SK-N-SH treated with all-trans-retinoic acid at 6 μM for 48 hours (cell line): Measurements from ENCODE around the gene PRSS53.

ENCODE experiments used
- ARNTL ChIP-seq: fragments of 450-650 bp; formaldehyde crosslinking; IDR thresholded peaks from 2 replicates; pipeline ENCODE4 v1.5.0; 2020; ENCODE audit warnings: low read depth, mild to moderate bottlenecking, moderate library complexity, borderline replicate concordance
- CREB5 ChIP-seq: fragments of 250-450 bp; sonication (Bioruptor Pico); IDR thresholded peaks from 2 replicates; pipeline ENCODE4 v1.5.1; 2020; ENCODE audit warnings: low read depth, mild to moderate bottlenecking, moderate library complexity
- ESRRG ChIP-seq: fragments of 250-450 bp; sonication (Bioruptor Pico); IDR thresholded peaks from 2 replicates; pipeline ENCODE4 v1.6.1; 2021; ENCODE audit warnings: mild to moderate bottlenecking
- GLIS3 ChIP-seq: fragments of 250-450 bp; sonication (Bioruptor Pico); IDR thresholded peaks from 2 replicates; pipeline ENCODE4 v1.5.0; 2020; ENCODE audit warnings: mild to moderate bottlenecking, moderate library complexity
- ISL1 ChIP-seq: fragments of 250-450 bp; sonication (Bioruptor Pico); IDR thresholded peaks from 2 replicates; pipeline ENCODE4 v2.1.2; 2022; ENCODE audit warnings: mild to moderate bottlenecking, moderate library complexity
- OSR1 ChIP-seq: fragments of 250-450 bp; sonication (Bioruptor Pico); IDR thresholded peaks from 2 replicates; pipeline ENCODE4 v1.8.0; 2022; ENCODE audit warnings: moderate library complexity, mild to moderate bottlenecking, inconsistent platforms
- PATZ1 ChIP-seq: fragments of 250-450 bp; sonication (Bioruptor Pico); IDR thresholded peaks from 2 replicates; pipeline ENCODE4 v1.8.0; 2020; ENCODE audit warnings: mild to moderate bottlenecking, moderate library complexity, borderline replicate concordance
- PPARA ChIP-seq: fragments of 250-450 bp; sonication (Bioruptor Pico); IDR thresholded peaks from 2 replicates; pipeline ENCODE4 v1.5.0; 2020; ENCODE audit warnings: mild to moderate bottlenecking, borderline replicate concordance
- ZFP3 ChIP-seq: fragments of 250-450 bp; sonication (Bioruptor Pico); IDR thresholded peaks from 2 replicates; pipeline ENCODE4 v1.5.0; 2020; ENCODE audit warnings: mild to moderate bottlenecking, moderate library complexity
- ZFP30 ChIP-seq: fragments of 450-650 bp; formaldehyde crosslinking; IDR thresholded peaks from 2 replicates; pipeline ENCODE4 v1.5.0; 2022; ENCODE audit warnings: mild to moderate bottlenecking, moderate library complexity
- ZNF70 ChIP-seq: fragments of 450-650 bp; formaldehyde crosslinking; IDR thresholded peaks from 2 replicates; pipeline ENCODE4 v1.5.0; 2020; ENCODE audit warnings: mild to moderate bottlenecking, moderate library complexity
- ZNF8 ChIP-seq: fragments of 450-650 bp; formaldehyde crosslinking; IDR thresholded peaks from 2 replicates; pipeline ENCODE4 v1.5.0; 2020; ENCODE audit warnings: mild to moderate bottlenecking, moderate library complexity

DNA sequence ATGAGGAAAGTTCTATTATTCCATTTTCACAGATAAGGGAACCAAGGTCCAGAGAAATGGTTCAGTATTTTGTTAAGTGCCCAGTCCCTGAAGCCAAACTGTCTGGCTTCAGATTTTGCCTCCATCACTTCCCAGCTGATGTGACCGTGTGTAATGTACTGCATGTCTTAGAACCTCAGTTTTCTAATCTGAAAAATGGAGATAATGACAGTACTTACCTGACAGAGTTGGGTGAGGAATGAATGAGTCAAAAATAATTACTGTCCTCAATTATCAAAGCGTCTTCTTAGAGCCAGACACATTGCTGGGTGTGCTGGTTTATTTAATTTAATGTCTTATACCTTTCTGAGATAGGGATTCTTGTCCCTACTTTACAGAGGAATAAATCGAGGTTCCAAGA, 21.4 kb downstream of the PRSS53 start:
- TF ChIP-seq ZNF70 (CRISPR knock-in tag) = no peak
- TF ChIP-seq ZFP30 (CRISPR knock-in tag) = no peak
- no peak for TF ChIP-seq CREB5 (CRISPR knock-in tag)
- TF ChIP-seq PPARA (CRISPR knock-in tag) = no peak
- no peak for TF ChIP-seq OSR1 (CRISPR knock-in tag)
- no peak for TF ChIP-seq ESRRG (CRISPR knock-in tag)
- no peak for TF ChIP-seq ZNF8 (CRISPR knock-in tag)
- TF ChIP-seq ARNTL = no peak
- no peak for TF ChIP-seq PATZ1 (CRISPR knock-in tag)
- TF ChIP-seq ZFP3 = no peak
- TF ChIP-seq GLIS3 (CRISPR knock-in tag) = no peak
- TF ChIP-seq ISL1 (CRISPR knock-in tag) = no peak
